Measurements from ENCODE around the gene ENO1. TPM values are rescaled to one million over a fixed set of nuclear protein-coding genes. Genes with fewer than 3 reads are reported as not detected.

The ENO1 gene
- total and polyA plus RNA-seq, 7 donors = 265 to 968 (median 324) TPM

DNA sequence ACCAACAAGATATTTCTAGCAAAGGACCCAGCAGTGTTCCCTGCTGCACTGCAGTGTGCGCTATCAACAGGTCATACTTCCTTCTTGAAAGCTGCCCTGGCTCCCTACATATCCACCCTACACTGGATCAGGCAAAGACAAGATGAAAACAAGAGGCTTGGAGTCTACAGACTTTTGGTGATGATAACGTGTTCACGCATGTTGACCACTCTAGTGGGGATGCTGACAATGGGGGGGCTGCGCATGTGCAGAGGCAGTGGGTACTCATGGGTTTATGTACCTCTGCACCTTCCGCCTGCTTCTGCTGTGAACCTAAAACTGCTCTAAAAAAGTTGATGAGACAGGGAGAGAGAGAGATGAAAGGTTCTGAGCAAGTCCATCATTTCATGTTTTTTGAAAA, 5.5 kb downstream of the ENO1 start:
- Histone ChIP-seq H3K4me3 (no peak overlapping the region), H3K9me3 (no peaks in the 10 kb centered on the region), H3K27ac (peak overlapping the region; percentile 73 to 100 (median 85)), H3K4me1 (peaks cover 0 to 60% (median 52%) of the 10 kb centered on the region in 4 donors), H3K36me3 (peaks cover 20 to 63% (median 49%) of the 10 kb centered on the region in 4 donors), H3K27me3 (no peaks in the 10 kb centered on the region)
- TF ChIP-seq, protein P1, sequence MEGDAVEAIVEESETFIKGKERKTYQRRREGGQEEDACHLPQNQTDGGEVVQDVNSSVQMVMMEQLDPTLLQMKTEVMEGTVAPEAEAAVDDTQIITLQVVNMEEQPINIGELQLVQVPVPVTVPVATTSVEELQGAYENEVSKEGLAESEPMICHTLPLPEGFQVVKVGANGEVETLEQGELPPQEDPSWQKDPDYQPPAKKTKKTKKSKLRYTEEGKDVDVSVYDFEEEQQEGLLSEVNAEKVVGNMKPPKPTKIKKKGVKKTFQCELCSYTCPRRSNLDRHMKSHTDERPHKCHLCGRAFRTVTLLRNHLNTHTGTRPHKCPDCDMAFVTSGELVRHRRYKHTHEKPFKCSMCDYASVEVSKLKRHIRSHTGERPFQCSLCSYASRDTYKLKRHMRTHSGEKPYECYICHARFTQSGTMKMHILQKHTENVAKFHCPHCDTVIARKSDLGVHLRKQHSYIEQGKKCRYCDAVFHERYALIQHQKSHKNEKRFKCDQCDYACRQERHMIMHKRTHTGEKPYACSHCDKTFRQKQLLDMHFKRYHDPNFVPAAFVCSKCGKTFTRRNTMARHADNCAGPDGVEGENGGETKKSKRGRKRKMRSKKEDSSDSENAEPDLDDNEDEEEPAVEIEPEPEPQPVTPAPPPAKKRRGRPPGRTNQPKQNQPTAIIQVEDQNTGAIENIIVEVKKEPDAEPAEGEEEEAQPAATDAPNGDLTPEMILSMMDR (IDR thresholded peaks at IDR 0.05) = no peak
- TF ChIP-seq POLR2AphosphoS5 (IDR thresholded peaks at IDR 0.05) (no peak), EP300 (IDR thresholded peaks at IDR 0.05) (no peak), POLR2A (IDR thresholded peaks at IDR 0.05) (no peak)
- no peak for DNase-seq
- WGBS, 2 donors = 89 to 93% methylated on average over 5 of the region's 5 CpGs
- intact Hi-C loops (cut with DNase I) = loop anchor here (10.0 kb wide), 1 partner anchor 898 kb away; no protein-coding TSS in a partner anchor

DNA sequence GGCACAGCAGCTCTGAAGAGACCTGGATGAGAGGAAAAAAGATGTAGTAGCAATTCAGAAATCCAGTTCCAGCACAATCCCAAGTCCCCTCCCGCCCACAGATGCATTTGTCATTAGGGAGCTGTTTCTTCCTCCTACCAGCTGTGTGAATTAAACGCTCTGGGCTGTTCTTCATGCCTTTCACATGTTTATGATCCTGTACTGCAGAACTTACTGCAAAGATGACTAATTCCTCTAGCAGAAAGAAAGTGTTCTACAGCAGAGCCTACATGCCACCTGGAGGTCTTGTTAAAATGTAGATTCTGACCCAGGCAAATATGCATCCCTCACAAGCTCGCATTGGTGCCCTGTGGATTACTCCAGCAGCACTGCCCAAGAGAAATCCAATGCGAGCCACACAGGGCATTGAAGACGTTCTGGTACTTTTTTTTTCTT, 6.5 kb downstream of the ENO1 start:
- TF ChIP-seq EP300 (IDR thresholded peaks at IDR 0.05) (no peak), POLR2AphosphoS5 (IDR thresholded peaks at IDR 0.05) (no peak)
- intact Hi-C loops (cut with DNase I) = loop anchor here (10.0 kb wide), 1 partner anchor 897 kb away; no protein-coding TSS in a partner anchor
- H3K27ac ChIP-seq = peak overlapping the region in 1 of 4 donors; percentile 18
- DNase-seq = no peak
- H3K4me1 ChIP-seq = peaks cover 0 to 54% (median 48%) of the 10 kb centered on the region in 4 donors
- WGBS, 2 donors = 45 to 76% methylated on average over 5 of the region's 5 CpGs
- H3K4me3 ChIP-seq = no peak overlapping the region
- H3K36me3 ChIP-seq = peaks cover 27 to 73% (median 59%) of the 10 kb centered on the region in 4 donors
- H3K27me3 ChIP-seq = no peaks in the 10 kb centered on the region
- no peaks in the 10 kb centered on the region for H3K9me3 ChIP-seq

GRCh38 chr1:8871539-8871935, 6.9 kb downstream of the ENO1 start:
- no peak for DNase-seq
- Histone ChIP-seq H3K9me3 (no peaks in the 10 kb centered on the region), H3K27ac (no peak overlapping the region), H3K4me3 (no peak overlapping the region), H3K4me1 (peaks cover 0 to 50% (median 44%) of the 10 kb centered on the region in 4 donors), H3K36me3 (peaks cover 31 to 78% (median 64%) of the 10 kb centered on the region in 4 donors), H3K27me3 (no peaks in the 10 kb centered on the region)
- intact Hi-C loops (cut with DNase I) = loop anchor here (10.0 kb wide), 1 partner anchor 897 kb away; no protein-coding TSS in a partner anchor
- no peak for TF ChIP-seq EP300 (IDR thresholded peaks at IDR 0.05)
- TF ChIP-seq, protein P1 (IDR thresholded peaks at IDR 0.05) = peak in 1 of 4 experiments; percentile 18
- 47 to 78% methylated on average over 7 of the region's 7 CpGs for WGBS, 2 donors

DNA sequence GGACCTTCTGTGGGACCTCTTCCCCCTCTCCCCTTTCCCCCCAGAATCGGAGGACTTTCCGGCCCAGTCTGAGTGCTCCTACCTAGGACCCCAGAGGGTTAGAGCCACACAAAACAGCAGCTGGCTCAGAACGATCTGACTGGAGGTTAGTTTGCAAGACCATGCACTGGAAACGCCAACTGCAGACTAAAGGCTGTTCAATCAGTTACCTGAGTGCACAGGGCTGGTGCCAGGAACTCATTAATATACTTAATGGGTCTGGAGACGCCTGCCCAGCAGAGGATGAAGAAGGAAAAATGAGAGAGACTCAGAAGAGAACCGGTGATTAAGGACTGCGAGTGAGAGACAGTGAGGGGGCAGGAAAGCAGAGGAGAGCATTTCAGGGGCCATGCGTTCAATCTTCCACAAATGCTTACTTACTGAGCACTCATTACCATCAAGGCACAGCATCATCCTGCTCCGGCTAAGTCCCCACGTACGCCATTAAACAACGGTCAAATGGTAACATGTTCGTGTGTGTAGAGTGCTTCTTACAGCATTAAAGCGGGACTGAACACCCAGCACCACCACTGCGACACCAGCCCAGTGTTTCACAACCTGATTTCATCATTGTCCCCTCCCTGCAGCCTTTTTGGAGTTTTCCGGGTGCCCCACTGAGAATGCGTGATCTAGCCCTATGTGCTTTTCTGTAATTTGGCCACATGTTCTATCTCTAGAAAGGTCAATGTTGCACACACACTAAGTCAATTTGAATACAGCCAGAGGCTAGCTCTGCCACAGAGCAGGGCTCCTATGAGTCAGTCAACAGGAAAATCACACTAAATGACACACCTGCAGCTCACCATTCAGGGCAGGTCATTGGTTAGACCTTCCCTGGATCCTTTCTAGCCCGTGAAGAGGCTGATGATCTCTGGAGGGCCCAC, 7.6 kb downstream of the ENO1 start:
- Histone ChIP-seq H3K9me3 (no peaks in the 10 kb centered on the region), H3K27ac (no peak overlapping the region), H3K4me3 (no peak overlapping the region), H3K36me3 (peaks cover 38 to 84% (median 70%) of the 10 kb centered on the region in 4 donors), H3K4me1 (peaks cover 0 to 43% (median 37%) of the 10 kb centered on the region in 4 donors), H3K27me3 (no peaks in the 10 kb centered on the region)
- intact Hi-C loops (cut with DNase I) = loop anchor here (10.0 kb wide), 1 partner anchor 896 kb away; no protein-coding TSS in a partner anchor
- no peak for DNase-seq
- WGBS, 2 donors = 65 to 84% methylated on average over 18 of the region's 18 CpGs
- TF ChIP-seq EP300 (IDR thresholded peaks at IDR 0.05) (no peak), POLR2A (IDR thresholded peaks at IDR 0.05) (no peak), POLR2AphosphoS5 (IDR thresholded peaks at IDR 0.05) (no peak)
- TF ChIP-seq, protein P1 (IDR thresholded peaks at IDR 0.05) = no peak

GRCh38 chr1:8870103-8870502, 8.4 kb downstream of the ENO1 start:
- Histone ChIP-seq H3K4me3 (no peak overlapping the region), H3K4me1 (peaks cover 0 to 36% (median 30%) of the 10 kb centered on the region in 4 donors), H3K27me3 (no peaks in the 10 kb centered on the region), H3K27ac (no peak overlapping the region), H3K36me3 (peaks cover 45 to 92% (median 78%) of the 10 kb centered on the region in 4 donors), H3K9me3 (no peaks in the 10 kb centered on the region)
- no peak for TF ChIP-seq EP300 (IDR thresholded peaks at IDR 0.05)
- TF ChIP-seq, protein P1 (IDR thresholded peaks at IDR 0.05) = no peak
- no peak for TF ChIP-seq POLR2AphosphoS5 (IDR thresholded peaks at IDR 0.05)
- no peak for TF ChIP-seq POLR2A (IDR thresholded peaks at IDR 0.05)
- no peak for DNase-seq
- intact Hi-C loops (cut with DNase I) = loop anchor here (10.0 kb wide), 1 partner anchor 895 kb away; no protein-coding TSS in a partner anchor
- 23 to 63% methylated on average over 6 of the region's 6 CpGs for WGBS, 2 donors

Measured in sigmoid colon (tissue), 7 donors.